GM23248 (cell line): ENCODE results near the gene BLOC1S1. TPM values are rescaled to one million over a fixed set of nuclear protein-coding genes. Genes with fewer than 3 reads are reported as not detected.

Experiments used
- DNase-seq: peaks from one replicate; pipeline ENCODE4 v3.0.0-alpha.2; 2015
- H2AFZ ChIP-seq: fragments of 200-600 bp; sonication (generic); 2 replicates; pipeline ENCODE4 v1.6.1; 2016; ENCODE audit warnings: antibody characterized with exemption
- H3F3A ChIP-seq: fragments of 200-600 bp; sonication (generic); 2 replicates; pipeline ENCODE4 v1.6.1; 2016; ENCODE audit warnings: mild to moderate bottlenecking, antibody characterized with exemption, mixed run types; ENCODE audit not compliant: insufficient read depth
- H3K27ac ChIP-seq: fragments of 200-600 bp; sonication (generic); 2 replicates; pipeline ENCODE4 v1.5.1; 2016; ENCODE audit warnings: mild to moderate bottlenecking
- H3K27me3 ChIP-seq: fragments of 200-600 bp; sonication (generic); replicated peaks from 2 replicates; pipeline ENCODE4 v1.6.1; 2016; ENCODE audit warnings: mild to moderate bottlenecking; ENCODE audit not compliant: insufficient read depth
- H3K36me3 ChIP-seq: fragments of 200-600 bp; sonication (generic); 2 replicates; pipeline ENCODE4 v1.6.1; 2016; ENCODE audit warnings: low read depth, mild to moderate bottlenecking
- H3K4me1 ChIP-seq: fragments of 200-600 bp; sonication (generic); 2 replicates; pipeline ENCODE4 v1.6.1; 2016; ENCODE audit warnings: mild to moderate bottlenecking; ENCODE audit not compliant: insufficient read depth
- H3K4me2 ChIP-seq: fragments of 200-600 bp; sonication (generic); one replicate; pipeline ENCODE4 v1.6.1; 2016; ENCODE audit warnings: mild to moderate bottlenecking; ENCODE audit not compliant: unreplicated experiment
- H3K4me3 ChIP-seq: fragments of 200-600 bp; sonication (generic); 2 replicates; pipeline ENCODE4 v1.5.1; 2016; ENCODE audit warnings: mild to moderate bottlenecking
- H3K79me2 ChIP-seq: fragments of 200-600 bp; sonication (generic); 2 replicates; pipeline ENCODE4 v1.6.1; 2016; ENCODE audit warnings: mild to moderate bottlenecking; ENCODE audit not compliant: insufficient read depth
- H3K9ac ChIP-seq: fragments of 200-600 bp; sonication (generic); 2 replicates; pipeline ENCODE4 v1.6.1; 2016; ENCODE audit warnings: mild to moderate bottlenecking
- H3K9me2 ChIP-seq: fragments of 200-600 bp; sonication (generic); 2 replicates; pipeline ENCODE4 v1.6.1; 2016; ENCODE audit warnings: mixed run types, mild to moderate bottlenecking, moderate library complexity; ENCODE audit not compliant: insufficient read depth
- H3K9me3 ChIP-seq: fragments of 200-600 bp; sonication (generic); one replicate; pipeline ENCODE4 v1.6.1; 2017; ENCODE audit warnings: low read depth
- H4K20me1 ChIP-seq: fragments of 200-600 bp; sonication (generic); 2 replicates; pipeline ENCODE4 v1.6.0; 2016; ENCODE audit not compliant: insufficient read depth
- EZH2 ChIP-seq: fragments of 200-600 bp; sonication (generic); IDR thresholded peaks from 2 replicates; pipeline ENCODE4 v1.6.1; 2018; ENCODE audit warnings: antibody characterized with exemption, mild to moderate bottlenecking; ENCODE audit not compliant: insufficient read depth, poor library complexity, severe bottlenecking
- EZH2phosphoT487 ChIP-seq: fragments of 200-600 bp; sonication (generic); IDR thresholded peaks from 2 replicates; pipeline ENCODE4 v1.6.1; 2018; ENCODE audit warnings: antibody characterized with exemption, moderate library complexity, mild to moderate bottlenecking, low read depth; ENCODE audit not compliant: insufficient read depth
- WGBS, 2 experiments: methylation state at CpG; one replicate each; pipeline ENCODE4 v1.1.6; 2015 to 2017; ENCODE audit warnings: low lambda C conversion rate in 2 of 2, low coverage in 1 of 2; ENCODE audit errors: missing lambda C conversion rate in 2 of 2; 5-methylcytosine and 5-hydroxymethylcytosine counted together
- in situ Hi-C: fragments of 300-500 bp; cut with MboI; formaldehyde crosslinking; loops from 2 replicates; pipeline ENCODE4 v1.15.0; 2020
- polyA plus RNA-seq: library from polyadenylated mRNA; unstranded; fragments of >200 nt; fragmentation: Nextera tagmentation; extraction: Ambion mirVana; gene quantifications from 2 replicates; pipeline ENCODE4 v1.2.1, GENCODE V29; 2016
- total RNA-seq: library from RNA; depleted of rRNA; stranded (reverse); fragments of >200 nt; shearing (Covaris generic); gene quantifications from 2 replicates; pipeline ENCODE4 v1.2.3, GENCODE V29; 2014

Gene BLOC1S1
- total and polyA plus RNA-seq, 2 experiments from 2014 or later: 110 to 193 TPM

DNA sequence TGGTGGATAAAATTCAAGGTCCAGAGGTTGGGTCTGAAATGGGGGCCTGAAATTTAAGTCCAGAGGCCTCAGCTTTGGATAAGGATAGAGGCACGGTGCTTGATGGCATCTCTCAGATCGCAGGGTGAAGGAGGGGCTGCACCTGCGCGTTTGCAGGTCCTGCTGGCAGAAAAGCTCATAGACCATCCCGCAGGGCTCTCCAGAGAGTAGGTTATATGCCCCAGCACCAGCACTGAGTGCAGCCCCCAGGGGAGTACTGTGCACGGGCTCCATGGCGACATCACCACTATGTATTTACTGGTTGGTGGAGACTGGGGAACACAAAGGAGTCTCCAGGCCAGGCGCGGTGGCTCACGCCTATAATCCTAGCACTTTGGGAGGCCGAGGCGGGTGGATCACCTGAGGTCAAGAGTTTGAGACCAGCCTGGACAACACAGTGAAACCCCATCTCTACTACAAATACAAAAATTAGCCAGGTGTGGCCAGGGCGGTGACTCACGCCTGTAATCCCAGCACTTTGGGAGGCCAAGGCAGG is 17.2 kb downstream of the BLOC1S1 start:
- H3K4me2 ChIP-seq: no peak overlapping the region
- no peak for DNase-seq
- H3K9ac ChIP-seq: no peak overlapping the region
- 77 to 78% methylated on average over 14 of the region's 14 CpGs for WGBS, 2 experiments
- no peak overlapping the region for H3K4me3 ChIP-seq
- peaks cover 13% of the 10 kb centered on the region for H3K4me1 ChIP-seq
- no peaks in the 10 kb centered on the region for H4K20me1 ChIP-seq
- no peak overlapping the region for H3K27ac ChIP-seq
- no peaks in the 10 kb centered on the region for H3K27me3 ChIP-seq
- peaks cover 15% of the 10 kb centered on the region for H3F3A ChIP-seq
- no peaks in the 10 kb centered on the region for H3K9me3 ChIP-seq
- peaks cover 31% of the 10 kb centered on the region for H3K79me2 ChIP-seq
- in situ Hi-C loops: no loop called here
- H2AFZ ChIP-seq: no peak overlapping the region
- no peak for TF ChIP-seq EZH2phosphoT487
- TF ChIP-seq EZH2: no peak
- H3K9me2 ChIP-seq: no peaks in the 10 kb centered on the region
- H3K36me3 ChIP-seq: no peaks in the 10 kb centered on the region

DNA sequence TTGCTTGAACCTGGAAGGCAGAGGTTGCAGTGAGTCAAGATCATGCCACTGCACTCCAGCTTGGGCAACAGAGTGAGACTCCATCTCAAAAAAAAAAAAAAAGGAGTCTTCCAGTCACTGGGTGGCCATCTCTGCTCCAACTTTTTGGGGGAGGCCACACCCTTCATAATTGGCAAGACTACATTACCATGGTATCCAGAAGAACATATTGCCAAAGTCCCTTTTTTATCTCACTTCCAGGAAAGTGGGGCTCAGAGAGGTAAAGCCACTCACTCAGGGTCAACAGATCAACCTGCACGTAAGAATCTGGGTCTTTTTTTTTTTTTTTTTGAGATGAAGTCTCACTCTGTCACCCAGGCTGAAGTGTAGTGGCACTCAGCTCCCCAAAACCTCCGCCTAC is 18.0 kb downstream of the BLOC1S1 start:
- Histone ChIP-seq H3K27ac (no peak overlapping the region), H3K4me3 (no peak overlapping the region), H3K27me3 (no peaks in the 10 kb centered on the region), H3K36me3 (no peaks in the 10 kb centered on the region), H3F3A (peaks cover 15% of the 10 kb centered on the region), H3K9ac (no peak overlapping the region), H3K4me1 (peaks cover 16% of the 10 kb centered on the region), H3K9me2 (no peaks in the 10 kb centered on the region), H2AFZ (no peak overlapping the region), H3K79me2 (peaks cover 26% of the 10 kb centered on the region), H3K9me3 (no peaks in the 10 kb centered on the region), H4K20me1 (no peaks in the 10 kb centered on the region), H3K4me2 (no peak overlapping the region)
- WGBS, 2 experiments: 93 to 94% methylated on average over 2 of the region's 2 CpGs
- DNase-seq: no peak
- in situ Hi-C loops: no loop called here
- TF ChIP-seq EZH2phosphoT487 (no peak), EZH2 (no peak)

GRCh38 chr12:55734595-55734994 is 18.7 kb downstream of the BLOC1S1 start:
- Histone ChIP-seq H3K4me2 (no peak overlapping the region), H3K79me2 (peaks cover 26% of the 10 kb centered on the region), H3K4me1 (peaks cover 16% of the 10 kb centered on the region), H2AFZ (no peak overlapping the region), H3K27me3 (no peaks in the 10 kb centered on the region), H4K20me1 (no peaks in the 10 kb centered on the region), H3K9me2 (no peaks in the 10 kb centered on the region), H3K27ac (no peak overlapping the region), H3K9ac (no peak overlapping the region), H3F3A (peaks cover 18% of the 10 kb centered on the region), H3K4me3 (no peak overlapping the region), H3K9me3 (no peaks in the 10 kb centered on the region), H3K36me3 (no peaks in the 10 kb centered on the region)
- no peak for DNase-seq
- in situ Hi-C loops: no loop called here
- 85% methylated on average over 3 of the region's 3 CpGs for WGBS, 2 experiments
- TF ChIP-seq EZH2 (no peak), EZH2phosphoT487 (no peak)

DNA sequence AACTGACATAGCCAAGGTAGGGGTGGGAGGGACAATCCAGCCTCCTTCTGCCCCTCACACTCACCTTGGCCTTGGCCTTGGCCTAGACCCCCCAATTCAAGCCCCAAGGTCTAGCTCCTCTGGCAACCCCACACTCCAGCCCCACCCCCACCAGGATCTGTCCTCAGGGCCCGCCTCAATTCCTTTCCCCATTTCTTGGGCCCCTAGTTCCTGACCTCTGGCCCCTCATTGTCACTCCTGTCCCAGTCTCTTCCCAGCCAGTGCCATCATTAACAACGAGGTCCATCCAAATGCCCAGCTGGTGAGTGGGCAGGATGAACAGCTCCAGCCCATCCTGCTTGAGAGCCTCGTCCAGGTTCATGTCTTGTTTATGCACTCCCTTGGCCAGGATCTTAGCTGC is 20.2 kb downstream of the BLOC1S1 start:
- Histone ChIP-seq H3K79me2 (peaks cover 16% of the 10 kb centered on the region), H3K4me3 (no peak overlapping the region), H3F3A (peaks cover 3% of the 10 kb centered on the region; the same call in 1 of the 2 replicates), H3K36me3 (no peaks in the 10 kb centered on the region), H2AFZ (no peak overlapping the region), H3K4me2 (no peak overlapping the region), H3K27me3 (no peaks in the 10 kb centered on the region), H3K4me1 (peaks cover 7% of the 10 kb centered on the region; the same call in 1 of the 2 replicates), H3K9me2 (no peaks in the 10 kb centered on the region), H3K9me3 (no peaks in the 10 kb centered on the region), H3K9ac (no peak overlapping the region), H3K27ac (no peak overlapping the region), H4K20me1 (no peaks in the 10 kb centered on the region)
- 53 to 58% methylated on average over 3 of the region's 3 CpGs for WGBS, 2 experiments
- in situ Hi-C loops: no loop called here
- no peak for TF ChIP-seq EZH2
- TF ChIP-seq EZH2phosphoT487: no peak
- DNase-seq: no peak
